MV-4-11 (cell line): ENCODE data around the gene CRELD2.

Source experiments
- DNase-seq: peaks from one replicate; lab custom pipeline; 2025; lab: John Stamatoyannopoulos, UW

Gene CRELD2

GRCh38 chr22:49929994-49930575 is 11.7 kb downstream of the CRELD2 start:
- DNase-seq, result no peak

GRCh38 chr22:49930596-49931412 is 12.4 kb downstream of the CRELD2 start:
- peak; percentile 93 for DNase-seq

- DNase-seq, result no peak
These were observed 15.1 kb downstream of the CRELD2 start for GRCh38 chr22:49933236-49934159.

GRCh38 chr22:49934160-49934890 is 15.9 kb downstream of the CRELD2 start:
- peak; percentile 13 for DNase-seq

GRCh38 chr22:49934891-49935557 is 16.6 kb downstream of the CRELD2 start:
- peak; percentile 12 for DNase-seq

GRCh38 chr22:49935561-49935960 is 17.1 kb downstream of the CRELD2 start:
- no peak for DNase-seq

GRCh38 chr22:49936018-49936972 is 17.9 kb downstream of the CRELD2 start:
- peak; percentile 64 for DNase-seq

- no peak for DNase-seq
These were observed 18.7 kb downstream of the CRELD2 start for GRCh38 chr22:49936973-49937757.

- DNase-seq, result no peak
These were observed 19.5 kb downstream of the CRELD2 start for GRCh38 chr22:49937758-49938564.

GRCh38 chr22:49938565-49939136 is 20.2 kb downstream of the CRELD2 start:
- DNase-seq, result no peak

- no peak for DNase-seq
These were observed 23.3 kb downstream of the CRELD2 start for GRCh38 chr22:49941507-49942316.

GRCh38 chr22:49942565-49943404 is 24.4 kb downstream of the CRELD2 start:
- no peak for DNase-seq

GRCh38 chr22:49943405-49943765 is 25.0 kb downstream of the CRELD2 start:
- DNase-seq, result no peak

GRCh38 chr22:49943771-49944398 is 25.5 kb downstream of the CRELD2 start:
- no peak for DNase-seq

- no peak for DNase-seq
These were observed 26.0 kb downstream of the CRELD2 start for GRCh38 chr22:49944399-49944891.
